K562 (cell line): Measurements from ENCODE around the gene ADORA3. TPM values are rescaled to one million over a fixed set of nuclear protein-coding genes. Genes with fewer than 3 reads are reported as not detected.

ENCODE experiments used
- ARNT ChIP-seq, 2 experiments: fragments of 450-650 bp; IDR thresholded peaks; 2 replicates each; pipeline ENCODE4 v1.6.1; 2016; ENCODE audit warnings: mild to moderate bottlenecking in 1 of 2
- CEBPB ChIP-seq: fragments of 450-650 bp; IDR thresholded peaks from 2 replicates; pipeline ENCODE4 v1.6.1; 2016; ENCODE audit warnings: missing genetic modification characterization, missing compliant biosample characterization
- GATAD2B ChIP-seq: fragments of 450-650 bp; IDR thresholded peaks from 2 replicates; pipeline ENCODE4 v1.6.1; 2017; ENCODE audit warnings: mild to moderate bottlenecking, borderline replicate concordance
- JUN ChIP-seq, 2 experiments: sonication (generic) in 1 of 2; formaldehyde crosslinking in 1 of 2; IDR thresholded peaks; 2 replicates each; pipeline versions ENCODE4 v1.6.1 to v1.8.0; 2012 to 2022; ENCODE audit warnings: borderline replicate concordance in 2 of 2, mild to moderate bottlenecking in 2 of 2, improper control_type of control experiment in 1 of 2, low read depth in 1 of 2, low read length in 1 of 2, missing genetic modification reagents in 1 of 2
- JUND ChIP-seq, 2 experiments: IDR thresholded peaks; 2 replicates in 1 of 2; 3 replicates in 1 of 2; pipeline ENCODE4 v1.6.1; 2011; ENCODE audit warnings: borderline replicate concordance in 2 of 2, low read depth in 2 of 2, low read length in 2 of 2, improper control_type of control experiment in 1 of 2, missing biosample characterization in 1 of 2, missing genetic modification characterization in 1 of 2, missing genetic modification reagents in 1 of 2
- LARP7 ChIP-seq: fragments of 450-650 bp; IDR thresholded peaks from 2 replicates; pipeline ENCODE4 v1.6.1; 2016
- MCM5 ChIP-seq: fragments of 450-650 bp; IDR thresholded peaks from 2 replicates; pipeline ENCODE4 v1.6.1; 2016; ENCODE audit warnings: low read depth
- MYNN ChIP-seq, 2 experiments: sonication (generic); formaldehyde crosslinking in 1 of 2; IDR thresholded peaks; 2 replicates each; pipeline versions ENCODE4 v1.5.0 to v1.6.1; 2016 to 2020; ENCODE audit warnings: antibody characterized with exemption in 1 of 2, missing genetic modification reagents in 1 of 2
- NCOA6 ChIP-seq: fragments of 450-650 bp; IDR thresholded peaks from 2 replicates; pipeline ENCODE4 v1.6.1; 2017; ENCODE audit warnings: mild to moderate bottlenecking
- NFYB ChIP-seq: IDR thresholded peaks from 2 replicates; pipeline ENCODE4 v1.6.1; 2011; ENCODE audit warnings: mild to moderate bottlenecking, moderate library complexity; ENCODE audit not compliant: insufficient read length; ENCODE audit errors: extremely low read depth
- PPARD ChIP-seq: fragments of 250-450 bp; sonication (Bioruptor Pico); IDR thresholded peaks from 2 replicates; pipeline ENCODE4 v1.8.0; 2022; ENCODE audit warnings: inconsistent platforms, mild to moderate bottlenecking, moderate library complexity
- RBM22 ChIP-seq: fragments of 200-400 bp; formaldehyde crosslinking; IDR thresholded peaks from 2 replicates; pipeline ENCODE4 v1.6.1; 2018; ENCODE audit warnings: low read length, low read depth; ENCODE audit not compliant: poor library complexity, severe bottlenecking
- RBM25 ChIP-seq: fragments of 200-400 bp; formaldehyde crosslinking; IDR thresholded peaks from 2 replicates; pipeline ENCODE4 v1.6.1; 2018; ENCODE audit warnings: low read length, low read depth, moderate library complexity; ENCODE audit not compliant: severe bottlenecking
- SMAD3 ChIP-seq: fragments of 450-650 bp; formaldehyde crosslinking; conservative IDR thresholded peaks from 2 replicates; pipeline ENCODE4 v1.4.0; 2020; ENCODE audit warnings: mild to moderate bottlenecking
- SMARCB1 ChIP-seq: IDR thresholded peaks from 2 replicates; pipeline ENCODE4 v1.6.1; 2011; ENCODE audit warnings: improper control_type of control experiment, low read depth; ENCODE audit not compliant: insufficient read length
- SRSF3 ChIP-seq: fragments of 200-400 bp; formaldehyde crosslinking; IDR thresholded peaks from 2 replicates; pipeline ENCODE4 v1.6.1; 2016; ENCODE audit warnings: mild to moderate bottlenecking, low read length, moderate library complexity; ENCODE audit not compliant: insufficient read depth
- TAF9B ChIP-seq: fragments of 450-650 bp; IDR thresholded peaks from 2 replicates; pipeline ENCODE4 v1.6.1; 2018; ENCODE audit warnings: mild to moderate bottlenecking; ENCODE audit not compliant: partially characterized antibody
- TGIF2 ChIP-seq: sonication (generic); formaldehyde crosslinking; IDR thresholded peaks from 2 replicates; pipeline ENCODE4 v1.8.1; 2022; ENCODE audit warnings: mild to moderate bottlenecking, missing genetic modification reagents, moderate library complexity
- THRAP3 ChIP-seq: fragments of 450-650 bp; IDR thresholded peaks from 2 replicates; pipeline ENCODE4 v1.6.1; 2016; ENCODE audit warnings: mild to moderate bottlenecking, inconsistent platforms, borderline replicate concordance
- ZBTB8A ChIP-seq: fragments of 450-650 bp; IDR thresholded peaks from 2 replicates; pipeline ENCODE4 v1.6.1; 2018; ENCODE audit warnings: mild to moderate bottlenecking, moderate library complexity; ENCODE audit not compliant: partially characterized antibody
- ZKSCAN1 ChIP-seq: fragments of 150-350 bp; IDR thresholded peaks from 2 replicates; pipeline ENCODE4 v1.6.1; 2016; ENCODE audit warnings: low read depth, low read length
- ZNF12 ChIP-seq: sonication (generic); formaldehyde crosslinking; IDR thresholded peaks from 2 replicates; pipeline ENCODE4 v1.4.0; 2020; ENCODE audit warnings: mild to moderate bottlenecking, missing genetic modification reagents
- ZNF124 ChIP-seq: sonication (generic); formaldehyde crosslinking; IDR thresholded peaks from 2 replicates; pipeline ENCODE4 v1.8.1; 2022; ENCODE audit warnings: missing genetic modification reagents
- ZNF3 ChIP-seq: fragments of 250-450 bp; sonication (Bioruptor Pico); IDR thresholded peaks from 2 replicates; pipeline ENCODE4 v1.5.0; 2021; ENCODE audit warnings: mild to moderate bottlenecking, moderate library complexity
- ZNF444 ChIP-seq: fragments of 250-450 bp; sonication (Bioruptor Pico); IDR thresholded peaks from 2 replicates; pipeline ENCODE4 v1.4.0; 2020; ENCODE audit warnings: mild to moderate bottlenecking, moderate library complexity
- polyA plus RNA-seq, 8 experiments: library from polyadenylated mRNA; depleted of rRNA in 4 of 8; stranded (reverse) in 5 of 8; unstranded in 3 of 8; fragments of >200 nt; fragmentation: Nextera tagmentation in 2 of 8; fragmentation: Illumina TruSeq in 1 of 8; extraction: Ambion mirVana in 2 of 8; extraction: Trizol in 1 of 8; gene quantifications; 2 replicates each; pipeline versions ENCODE4 v1.2.1 to v1.2.3, GENCODE V29; 2011 to 2014; ENCODE audit warnings: inconsistent platforms in 1 of 8, missing spikeins in 1 of 8
- total RNA-seq, 7 experiments: library from RNA; depleted of rRNA in 6 of 7; stranded (reverse); fragments of >200 nt in 6 of 7; fragmentation: Illumina TruSeq in 2 of 7; extraction: Trizol in 2 of 7; gene quantifications; 2 replicates each; pipeline versions ENCODE4 v1.2.1 to v1.2.3, GENCODE V29; 2011 to 2021; ENCODE audit warnings: low replicate concordance in 1 of 7
- TF ChIP-seq, protein P1 (sequence below): fragments of 250-450 bp; sonication (Bioruptor Pico); IDR thresholded peaks from 2 replicates; pipeline ENCODE4 v1.4.0; 2020; ENCODE audit warnings: mild to moderate bottlenecking
- TF ChIP-seq, protein P2 (sequence below): fragments of 450-650 bp; conservative IDR thresholded peaks from 2 replicates; pipeline ENCODE4 v1.6.1; 2016; ENCODE audit warnings: missing genetic modification characterization, low read depth, mild to moderate bottlenecking, missing compliant biosample characterization, moderate library complexity

Gene ADORA3
- total and polyA plus RNA-seq, 9 of the 15 experiments (the other 6 are each of a cell fraction or from before 2014, with no cell fraction given) = 0.09 to 0.35 (median 0.16) TPM; not detected in 3

DNA sequence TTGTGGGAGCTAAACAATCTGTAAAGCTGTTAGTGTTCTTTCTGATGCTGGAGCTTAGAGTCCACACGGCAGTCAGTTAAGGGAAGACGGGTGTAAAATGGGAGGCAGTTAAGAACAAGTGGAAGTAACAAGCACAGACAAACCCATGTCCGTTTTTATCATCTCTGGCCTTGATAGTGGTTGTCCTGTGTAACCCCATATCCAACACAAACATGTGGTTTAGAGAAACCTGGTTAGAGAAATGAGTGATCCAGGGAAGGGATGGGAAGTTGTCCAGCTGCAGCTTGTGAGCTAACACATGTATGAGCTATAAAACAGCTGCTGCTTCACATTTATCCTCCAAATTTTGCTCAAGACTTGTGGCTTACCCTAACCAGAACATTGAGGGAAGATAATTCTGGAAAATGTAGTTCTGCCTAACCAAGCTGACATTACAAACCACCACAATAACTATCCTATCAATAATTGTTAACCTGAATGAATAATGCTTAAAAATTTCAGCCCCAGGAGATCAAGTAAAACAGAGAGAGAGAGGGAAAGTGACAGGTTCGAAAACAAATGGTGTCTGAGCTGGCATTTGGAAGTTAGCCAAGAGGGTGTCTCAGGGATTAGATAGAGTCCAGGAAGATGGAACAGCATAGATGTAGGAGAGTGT lies 40.3 kb downstream of the ADORA3 start (continued):
- TF ChIP-seq, protein P1, sequence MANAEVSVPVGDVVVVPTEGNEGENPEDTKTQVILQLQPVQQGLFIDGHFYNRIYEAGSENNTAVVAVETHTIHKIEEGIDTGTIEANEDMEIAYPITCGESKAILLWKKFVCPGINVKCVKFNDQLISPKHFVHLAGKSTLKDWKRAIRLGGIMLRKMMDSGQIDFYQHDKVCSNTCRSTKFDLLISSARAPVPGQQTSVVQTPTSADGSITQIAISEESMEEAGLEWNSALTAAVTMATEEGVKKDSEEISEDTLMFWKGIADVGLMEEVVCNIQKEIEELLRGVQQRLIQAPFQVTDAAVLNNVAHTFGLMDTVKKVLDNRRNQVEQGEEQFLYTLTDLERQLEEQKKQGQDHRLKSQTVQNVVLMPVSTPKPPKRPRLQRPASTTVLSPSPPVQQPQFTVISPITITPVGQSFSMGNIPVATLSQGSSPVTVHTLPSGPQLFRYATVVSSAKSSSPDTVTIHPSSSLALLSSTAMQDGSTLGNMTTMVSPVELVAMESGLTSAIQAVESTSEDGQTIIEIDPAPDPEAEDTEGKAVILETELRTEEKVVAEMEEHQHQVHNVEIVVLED = no peak
- no peak for TF ChIP-seq ZBTB8A
- no peak for TF ChIP-seq SMAD3
- no peak for TF ChIP-seq ZNF124 (CRISPR knock-in tag)
- no peak for TF ChIP-seq LARP7
- no peak for TF ChIP-seq NCOA6
- no peak for TF ChIP-seq TGIF2 (CRISPR knock-in tag)
- no peak for TF ChIP-seq CEBPB (tag)
- no peak for TF ChIP-seq JUN (IDR thresholded peaks at IDR 0.05; ENCODE audit: borderline replicate concordance, low read depth, low read length)
- no peak for TF ChIP-seq JUN (CRISPR knock-in tag; IDR thresholded peaks at IDR 0.05; ENCODE audit: borderline replicate concordance)
- no peak for TF ChIP-seq THRAP3
- no peak for TF ChIP-seq ZKSCAN1
- TF ChIP-seq, protein P2, sequence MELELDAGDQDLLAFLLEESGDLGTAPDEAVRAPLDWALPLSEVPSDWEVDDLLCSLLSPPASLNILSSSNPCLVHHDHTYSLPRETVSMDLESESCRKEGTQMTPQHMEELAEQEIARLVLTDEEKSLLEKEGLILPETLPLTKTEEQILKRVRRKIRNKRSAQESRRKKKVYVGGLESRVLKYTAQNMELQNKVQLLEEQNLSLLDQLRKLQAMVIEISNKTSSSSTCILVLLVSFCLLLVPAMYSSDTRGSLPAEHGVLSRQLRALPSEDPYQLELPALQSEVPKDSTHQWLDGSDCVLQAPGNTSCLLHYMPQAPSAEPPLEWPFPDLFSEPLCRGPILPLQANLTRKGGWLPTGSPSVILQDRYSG = no peak; the same call in 1 of the 2 replicates
- TF ChIP-seq PPARD (CRISPR knock-in tag) = no peak
- TF ChIP-seq ZNF3 (CRISPR knock-in tag) = no peak
- TF ChIP-seq ARNT (IDR thresholded peaks at IDR 0.05) = no peak
- no peak for TF ChIP-seq RBM25
- no peak for TF ChIP-seq MCM5
- TF ChIP-seq SRSF3 = no peak
- TF ChIP-seq NFYB = no peak
- TF ChIP-seq SMARCB1 = no peak
- peak; percentile 20 for TF ChIP-seq TAF9B
- TF ChIP-seq GATAD2B = no peak
- TF ChIP-seq MYNN (IDR thresholded peaks at IDR 0.05) = no peak
- no peak for TF ChIP-seq MYNN (CRISPR knock-in tag; IDR thresholded peaks at IDR 0.05)
- TF ChIP-seq JUND (IDR thresholded peaks at IDR 0.05; ENCODE audit: borderline replicate concordance, low read depth, low read length) = peak; percentile 80; the same call in 1 of the 2 replicates
- TF ChIP-seq JUND (tag; IDR thresholded peaks at IDR 0.05; ENCODE audit: borderline replicate concordance, low read depth, low read length) = peak; percentile 86; the same call in 2 of the 3 replicates
- no peak for TF ChIP-seq ZNF12 (CRISPR knock-in tag)
- no peak for TF ChIP-seq ZNF444
- no peak for TF ChIP-seq RBM22
